Measurements from ENCODE around the gene ZNF821. TPM values are rescaled to one million over a fixed set of nuclear protein-coding genes. Genes with fewer than 3 reads are reported as not detected.

The ZNF821 gene
- total RNA-seq, 1 experiment from 2014 or later = 6.4 TPM

- ChIA-PET CTCF (no interaction called here), POLR2A (interaction anchor here (0.6 kb wide), 2 partner anchors 51 to 896 kb away, joined by 3 to 6 read pairs; no protein-coding TSS in a partner anchor)
- ATAC-seq (no peak), DNase-seq (ENCODE audit: low read depth, low spot score) (no peak)
- Histone ChIP-seq H3K4me1 (ENCODE audit: control insufficient read depth, insufficient read depth, low read length) (no peaks in the 10 kb centered on the region; the same call in none of the 2 replicates), H3K27ac (ENCODE audit: low read length) (no peak overlapping the region), H3K36me3 (ENCODE audit: control insufficient read depth, insufficient read depth, low read length) (peaks cover 2% of the 10 kb centered on the region), H3K27me3 (ENCODE audit: control insufficient read depth, insufficient read depth, low read length) (no peaks in the 10 kb centered on the region), H3K4me3 (ENCODE audit: low read depth in 2 of 2, low read length in 2 of 2) (no peak overlapping the region), H3K9me3 (ENCODE audit: control insufficient read depth, insufficient read depth, low read depth, low read length) (no peaks in the 10 kb centered on the region)
- TF ChIP-seq TCF7L2 (IDR thresholded peaks at IDR 0.05; ENCODE audit: low read depth, low read length) = no peak
- no peak for TF ChIP-seq SIN3A (IDR thresholded peaks at IDR 0.05; ENCODE audit: borderline replicate concordance, insufficient read depth, low read depth, low read length)
- TF ChIP-seq POLR2AphosphoS5 (IDR thresholded peaks at IDR 0.05; ENCODE audit: low read depth, low read length) = no peak
- TF ChIP-seq REST (IDR thresholded peaks at IDR 0.05; ENCODE audit: insufficient read depth in 1 of 2, low read depth in 2 of 2, low read length in 1 of 2) = no peak
- TF ChIP-seq CTCF (IDR thresholded peaks at IDR 0.05) = no peak
- intact Hi-C loops (cut with micrococcal nuclease; ENCODE audit: unreplicated experiment) (no loop called here), in situ Hi-C loops (cut with HindIII; ENCODE audit: low pct_unique_long_range_greater_than_20kb, low sequenced_read_pairs) (no loop called here)
- BruUV-seq (replicated peaks) = no TSS peak
Measured at GRCh38 chr16:71851746-71852145, 32.2 kb downstream of the ZNF821 start.

DNA sequence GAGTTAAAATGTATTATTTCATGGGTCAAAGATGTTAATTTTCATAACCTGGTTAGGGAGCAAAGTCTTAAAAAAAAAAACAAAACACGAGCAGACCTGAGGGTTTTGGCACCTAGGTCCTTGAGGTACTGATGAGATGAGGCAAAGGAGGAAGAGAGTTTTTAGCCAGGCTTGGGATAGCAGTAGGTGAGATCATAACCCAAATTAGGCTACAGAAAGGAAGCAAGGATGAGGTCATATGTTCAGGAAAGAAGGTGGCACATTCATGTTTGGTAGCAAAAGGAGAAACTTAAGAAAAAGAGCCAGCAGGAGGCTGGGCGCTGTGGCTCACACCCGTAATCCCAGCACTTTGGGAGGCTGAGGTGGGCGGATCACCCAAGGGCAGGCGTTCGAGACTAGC, 35.4 kb downstream of the ZNF821 start:
- BruUV-seq (replicated peaks) = no TSS peak
- Histone ChIP-seq H3K9me3 (ENCODE audit: control insufficient read depth, insufficient read depth, low read depth, low read length) (no peaks in the 10 kb centered on the region), H3K27me3 (ENCODE audit: control insufficient read depth, insufficient read depth, low read length) (no peaks in the 10 kb centered on the region), H3K27ac (ENCODE audit: low read length) (no peak overlapping the region), H3K36me3 (ENCODE audit: control insufficient read depth, insufficient read depth, low read length) (peaks cover 5% of the 10 kb centered on the region), H3K4me1 (ENCODE audit: control insufficient read depth, insufficient read depth, low read length) (no peaks in the 10 kb centered on the region; the same call in none of the 2 replicates), H3K4me3 (ENCODE audit: low read depth in 2 of 2, low read length in 2 of 2) (no peak overlapping the region)
- POLR2A ChIA-PET = interaction anchor here (0.7 kb wide), 1 partner anchor 39 kb away, joined by 9 read pairs; no protein-coding TSS in a partner anchor
- intact Hi-C loops (cut with micrococcal nuclease; ENCODE audit: unreplicated experiment) = no loop called here
- in situ Hi-C loops (cut with HindIII; ENCODE audit: low pct_unique_long_range_greater_than_20kb, low sequenced_read_pairs) = no loop called here
- TF ChIP-seq SIN3A (IDR thresholded peaks at IDR 0.05; ENCODE audit: borderline replicate concordance, insufficient read depth, low read depth, low read length) = no peak
- no peak for TF ChIP-seq TCF7L2 (IDR thresholded peaks at IDR 0.05; ENCODE audit: low read depth, low read length)
- TF ChIP-seq CTCF (IDR thresholded peaks at IDR 0.05) = no peak
- TF ChIP-seq REST (IDR thresholded peaks at IDR 0.05; ENCODE audit: insufficient read depth in 1 of 2, low read depth in 2 of 2, low read length in 1 of 2) = no peak
- TF ChIP-seq POLR2AphosphoS5 (IDR thresholded peaks at IDR 0.05; ENCODE audit: low read depth, low read length) = no peak
- ATAC-seq = no peak
- CTCF ChIA-PET = no interaction called here
- DNase-seq (ENCODE audit: low read depth, low spot score) = no peak
